Endothelial cell of umbilical vein (primary cell): ENCODE results near the gene FRS2. TPM values are rescaled to one million over a fixed set of nuclear protein-coding genes. Genes with fewer than 3 reads are reported as not detected.

ENCODE experiments used
- BruUV-seq: library from RNA; stranded (reverse); fragments of 400-500 nt; replicated peaks from 2 replicates; lab custom pipeline; 2021; lab: Mats Ljungman, UMichigan
- CTCF ChIA-PET: fragments of 300-600, 350-600 bp; sonication (Branson Sonifier 250); formaldehyde crosslinking; loops from one replicate; lab custom pipeline; 2021; ENCODE audit warnings: antibody characterized with exemption, inconsistent platforms; lab: Charles Lee
- POLR2A ChIA-PET: fragments of 300-600, 350-600 bp; sonication (Branson Sonifier 250); formaldehyde crosslinking; loops from one replicate; lab custom pipeline; 2021; ENCODE audit warnings: antibody characterized with exemption, inconsistent platforms; lab: Charles Lee
- DNase-seq: peaks from one replicate; pipeline ENCODE4 v3.0.0-alpha.2; 2011; ENCODE audit warnings: low read depth, low spot score
- FAIRE-seq: peaks from 2 replicates; lab custom pipeline; 2011; peaks lifted over from hg19 to GRCh38; lab: Jason Lieb, UNC
- H2AFZ ChIP-seq: 2 replicates; pipeline ENCODE4 v1.6.0; 2012; ENCODE audit warnings: low read depth, low read length, control low read depth, inconsistent platforms
- H3K27ac ChIP-seq: 2 replicates; pipeline ENCODE4 v1.5.1; 2011; ENCODE audit warnings: low read depth, mild to moderate bottlenecking, control low read depth, low read length, moderate library complexity; ENCODE audit not compliant: insufficient read depth
- H3K27me3 ChIP-seq, 2 experiments: 2 replicates each; pipeline versions ENCODE4 v1.6.0 to v1.6.1; 2011; ENCODE audit warnings: low read length in 2 of 2, mixed read lengths in 1 of 2; ENCODE audit not compliant: control insufficient read depth in 2 of 2, insufficient read depth in 2 of 2
- H3K36me3 ChIP-seq, 2 experiments: 2 replicates in 1 of 2; 3 replicates in 1 of 2; pipeline ENCODE4 v1.5.1; 2011; ENCODE audit warnings: low read length in 2 of 2, mild to moderate bottlenecking in 1 of 2, moderate library complexity in 1 of 2; ENCODE audit not compliant: control insufficient read depth in 2 of 2, insufficient read depth in 2 of 2; ENCODE audit errors: extremely low read depth in 1 of 2
- H3K4me1 ChIP-seq: 3 replicates; pipeline ENCODE4 v1.5.1; 2011; ENCODE audit warnings: mild to moderate bottlenecking, low read length; ENCODE audit not compliant: control insufficient read depth, insufficient read depth; ENCODE audit errors: extremely low read depth
- H3K4me2 ChIP-seq: 2 replicates; pipeline ENCODE4 v1.6.1; 2011; ENCODE audit warnings: low read length, control low read depth, mixed read lengths; ENCODE audit not compliant: insufficient read depth
- H3K4me3 ChIP-seq, 3 experiments: fragments of 200-600 bp in 1 of 3; sonication (generic), shearing (Covaris generic) in 1 of 3; replicated peaks in 1 of 3; 2 replicates each; pipeline ENCODE4 v1.5.1; 2011 to 2016; ENCODE audit warnings: control low read depth in 3 of 3, low read length in 3 of 3, mild to moderate bottlenecking in 2 of 3, inconsistent platforms in 1 of 3, low read depth in 1 of 3, moderate library complexity in 1 of 3; ENCODE audit not compliant: insufficient read depth in 1 of 3
- H3K79me2 ChIP-seq: 2 replicates; pipeline ENCODE4 v1.6.0; 2012; ENCODE audit warnings: low read length, inconsistent platforms; ENCODE audit not compliant: control insufficient read depth, insufficient read depth
- H3K9ac ChIP-seq: replicated peaks from 2 replicates; pipeline ENCODE3; 2011; ENCODE audit warnings: low read length, control low read depth; ENCODE audit not compliant: insufficient read depth; ENCODE audit errors: extremely low read depth
- H3K9me1 ChIP-seq: replicated peaks from 3 replicates; pipeline ENCODE4 v1.6.0; 2011; ENCODE audit warnings: mild to moderate bottlenecking, low read length; ENCODE audit not compliant: control insufficient read depth, insufficient read depth; ENCODE audit errors: extremely low read depth
- H3K9me3 ChIP-seq: replicated peaks from 2 replicates; pipeline ENCODE4 v1.5.1; 2012; ENCODE audit warnings: low read length, inconsistent platforms; ENCODE audit not compliant: control insufficient read depth, insufficient read depth
- H4K20me1 ChIP-seq: replicated peaks from 2 replicates; pipeline ENCODE3; 2011; ENCODE audit warnings: mild to moderate bottlenecking, low read length; ENCODE audit not compliant: control insufficient read depth, insufficient read depth; ENCODE audit errors: extremely low read depth
- CTCF ChIP-seq, 2 donors: IDR thresholded peaks; 1 replicate in 1 of 2; 2 replicates in 1 of 2; pipeline ENCODE4 v1.5.1; 2011; ENCODE audit warnings: low read length in 2 of 2, mild to moderate bottlenecking in 2 of 2, moderate library complexity in 2 of 2, control low read depth in 1 of 2, inconsistent platforms in 1 of 2, low read depth in 1 of 2; ENCODE audit not compliant: insufficient read depth in 1 of 2; ENCODE audit errors: extremely low read depth in 1 of 2
- EZH2 ChIP-seq: IDR thresholded peaks from 2 replicates; pipeline ENCODE4 v1.6.1; 2012; ENCODE audit warnings: borderline replicate concordance, low read depth, mild to moderate bottlenecking, moderate library complexity, low read length, inconsistent platforms; ENCODE audit not compliant: severe bottlenecking
- FOS ChIP-seq: IDR thresholded peaks from 2 replicates; pipeline ENCODE4 v1.6.1; 2011; ENCODE audit warnings: mild to moderate bottlenecking, low read length, moderate library complexity, borderline replicate concordance; ENCODE audit not compliant: insufficient read depth
- GATA2 ChIP-seq: IDR thresholded peaks from 2 replicates; pipeline ENCODE4 v1.7.0; 2011; ENCODE audit warnings: low read depth, mild to moderate bottlenecking, moderate library complexity, mixed read lengths, low read length; ENCODE audit not compliant: insufficient read length, insufficient read depth
- JUN ChIP-seq: IDR thresholded peaks from 2 replicates; pipeline ENCODE4 v1.6.1; 2011; ENCODE audit warnings: borderline replicate concordance, low read depth; ENCODE audit not compliant: insufficient read length, insufficient read depth
- MAX ChIP-seq: IDR thresholded peaks from 2 replicates; pipeline ENCODE4 v1.6.1; 2011; ENCODE audit not compliant: insufficient read depth, insufficient read length
- MYC ChIP-seq: IDR thresholded peaks from one replicate; pipeline ENCODE4 v1.6.1; 2011; ENCODE audit warnings: mild to moderate bottlenecking, low read depth, low read length
- POLR2A ChIP-seq: IDR thresholded peaks from 2 replicates; pipeline ENCODE4 v1.6.1; 2012; ENCODE audit warnings: low read depth, mild to moderate bottlenecking, control low read depth, low read length
- POLR2AphosphoS5 ChIP-seq: IDR thresholded peaks from 2 replicates; pipeline ENCODE4 v1.6.1; 2012; ENCODE audit warnings: low read depth, mild to moderate bottlenecking, control low read depth, low read length, moderate library complexity; ENCODE audit not compliant: insufficient read depth
- dilution Hi-C: fragments of 300-500 bp; cut with MboI; formaldehyde crosslinking; loops from one replicate; pipeline ENCODE4 v1.15.0; 2019; ENCODE audit warnings: low sequenced_read_pairs; ENCODE audit not compliant: extremely low pct_ligation_motif_present
- intact Hi-C: fragments of 100-400 bp; cut with micrococcal nuclease; formaldehyde crosslinking; loops from one replicate; pipeline ENCODE4 v1.10.0; 2022
- polyA plus RNA-seq, 4 experiments: library from polyadenylated mRNA; depleted of rRNA in 3 of 4; stranded (reverse) in 3 of 4; unstranded in 1 of 4; fragments of >200 nt; gene quantifications; 2 replicates each; pipeline versions ENCODE4 v1.2.1 to v1.2.3, GENCODE V29; 2011 to 2012; ENCODE audit warnings: missing spikeins in 1 of 4
- total RNA-seq: library from RNA; stranded (reverse); gene quantifications from 2 replicates; pipeline ENCODE4 v1.2.3, GENCODE V29; 2021

The FRS2 gene
- total and polyA plus RNA-seq, 2 donors (not counting 3 experiments of a cell fraction or from before 2014, with no cell fraction given): 6.3 to 15.5 TPM

- FAIRE-seq (no peak), DNase-seq (no peak)
- intact Hi-C loops: no loop called here
- ChIA-PET CTCF (no interaction called here), POLR2A (no interaction called here)
- BruUV-seq: no TSS peak
- H4K20me1 ChIP-seq: no peaks in the 10 kb centered on the region
- no peak overlapping the region for H3K9ac ChIP-seq
- H3K9me1 ChIP-seq: no peaks in the 10 kb centered on the region
- dilution Hi-C loops: no loop called here
- H3K4me3 ChIP-seq: no peak overlapping the region
- no peak overlapping the region for H3K27ac ChIP-seq
- TF ChIP-seq CTCF (IDR thresholded peaks at IDR 0.05; ENCODE audit: extremely low read depth in 1 of 2, insufficient read depth in 1 of 2, low read depth in 1 of 2, low read length in 2 of 2): no peak
- TF ChIP-seq JUN: no peak
- TF ChIP-seq MYC: no peak
- no peak for TF ChIP-seq GATA2
- no peak for TF ChIP-seq MAX
- TF ChIP-seq FOS: no peak
- TF ChIP-seq EZH2: no peak
- no peak for TF ChIP-seq POLR2AphosphoS5
- TF ChIP-seq POLR2A: no peak
- no peaks in the 10 kb centered on the region for H3K79me2 ChIP-seq
- peaks cover 6% of the 10 kb centered on the region for H3K4me1 ChIP-seq
- no peak overlapping the region for H3K4me2 ChIP-seq
- no peak overlapping the region for H2AFZ ChIP-seq
- no peaks in the 10 kb centered on the region for H3K36me3 ChIP-seq
- no peaks in the 10 kb centered on the region for H3K9me3 ChIP-seq
- no peaks in the 10 kb centered on the region for H3K27me3 ChIP-seq
Observed at GRCh38 chr12:69440016-69440415, 30.2 kb upstream of the FRS2 start.
